ENCODE results near the gene DOCK2.

The DOCK2 gene

DNA sequence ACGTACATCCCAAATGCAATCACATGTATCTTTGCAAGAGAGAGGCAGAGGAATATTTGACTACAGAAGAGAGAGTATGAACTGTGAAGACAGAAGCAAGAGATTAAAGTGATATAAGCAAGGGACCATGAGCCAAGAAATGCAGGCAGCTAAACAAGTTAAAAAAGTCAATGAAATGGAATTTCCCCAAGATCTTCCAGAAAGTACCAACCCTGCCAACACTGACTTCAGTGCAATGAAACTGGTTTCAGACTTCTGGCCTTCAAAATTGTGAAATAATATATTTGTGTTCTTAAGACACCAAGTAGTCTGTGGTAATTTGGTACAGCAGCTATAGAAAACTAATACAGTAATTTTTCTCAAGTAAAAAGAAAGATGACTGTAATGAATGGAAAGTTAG, 489.6 kb downstream of the DOCK2 start:
- DNase-seq (ENCODE audit: low read depth), result no peak

DNA sequence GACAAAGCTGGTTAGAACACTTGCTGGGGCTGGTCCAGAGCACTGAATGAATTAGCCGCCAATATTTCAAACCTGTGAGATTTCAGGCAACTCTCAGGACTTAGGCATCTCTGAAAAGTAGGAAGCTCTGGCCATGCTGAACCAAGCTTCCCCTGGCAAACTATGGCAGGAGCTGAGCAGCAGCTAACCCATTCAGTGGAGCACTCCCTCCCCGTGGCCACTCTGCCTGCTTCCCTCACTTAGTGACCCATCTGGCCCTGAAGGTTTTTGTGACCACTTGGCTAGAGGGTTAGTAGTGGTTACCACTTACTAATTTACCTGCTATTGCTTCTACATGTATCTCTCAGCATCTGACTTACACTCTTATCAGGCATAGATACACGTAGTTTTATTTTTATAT, 494.2 kb downstream of the DOCK2 start:
- DNase-seq (ENCODE audit: low read depth), result no peak

DNA sequence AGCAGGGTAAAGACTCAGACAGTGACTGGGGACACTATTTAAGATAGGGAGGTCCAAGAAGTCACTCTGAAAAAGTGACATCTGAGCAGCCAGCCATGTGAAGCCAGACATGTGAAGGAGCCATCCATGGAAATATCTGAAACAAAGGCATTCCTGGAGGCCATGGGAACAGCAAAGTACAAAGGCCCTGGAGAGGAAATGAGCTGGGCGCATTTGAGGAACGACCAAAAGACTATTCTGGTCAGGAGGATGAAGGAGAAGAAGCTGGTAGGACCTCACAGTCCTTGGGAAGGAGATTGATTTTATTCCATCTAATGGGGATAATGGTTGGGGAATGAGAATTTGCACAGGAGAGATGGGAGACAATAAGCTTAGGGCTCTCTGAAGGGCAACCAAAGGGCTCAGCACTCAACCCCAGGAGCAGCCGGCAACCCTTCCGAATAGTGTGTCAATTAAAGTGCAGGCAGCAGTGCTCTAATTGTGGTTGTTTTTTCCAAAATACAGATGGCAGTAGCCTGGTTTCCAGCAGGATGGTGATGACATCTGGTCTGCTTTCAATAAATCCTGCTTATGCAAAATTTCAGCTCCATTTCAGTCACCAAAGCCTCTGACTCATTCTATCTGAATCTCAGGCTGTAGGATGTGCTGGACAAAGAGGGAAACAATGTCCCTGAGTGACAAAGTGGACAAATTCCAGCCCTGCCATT, 495.3 kb downstream of the DOCK2 start:
- DNase-seq (ENCODE audit: low read depth), result peak; percentile 70

Data from stromal cell of bone marrow (primary cell).